Body of pancreas (tissue), 4 donors: ENCODE measurements around the gene SLC10A7. TPM values are rescaled to one million over a fixed set of nuclear protein-coding genes. Genes with fewer than 3 reads are reported as not detected.

Experiments
- ATAC-seq: fragments of 150-250 bp; one replicate; pipeline ENCODE4 v1.9.1; 2016
- DNase-seq, 4 donors: peaks; one replicate each; pipeline ENCODE4 v3.0.0-alpha.2; 2019
- H3K27ac ChIP-seq, 4 donors: fragments of 200-600 bp; sonication (generic); 1 replicate in 3 of 4; 2 replicates in 1 of 4; pipeline versions ENCODE4 v1.5.1 to v1.6.1; 2016 to 2019; ENCODE audit warnings: mild to moderate bottlenecking in 1 of 4, mixed read lengths in 1 of 4, moderate library complexity in 1 of 4
- H3K27me3 ChIP-seq, 2 donors: fragments of 200-600 bp; sonication (generic); one replicate each; pipeline ENCODE4 v1.6.0; 2016; ENCODE audit warnings: mild to moderate bottlenecking in 1 of 2
- H3K36me3 ChIP-seq, 2 donors: fragments of 200-600 bp; sonication (generic); replicated peaks in 1 of 2; 2 replicates each; pipeline ENCODE4 v1.5.1; 2016; ENCODE audit warnings: low read depth in 2 of 2; ENCODE audit not compliant: insufficient read depth in 1 of 2
- H3K4me1 ChIP-seq: fragments of 200-600 bp; sonication (generic); one replicate; pipeline ENCODE4 v1.6.0; 2016
- H3K4me3 ChIP-seq, 2 donors: fragments of 200-600 bp; sonication (generic); 1 replicate in 1 of 2; 2 replicates in 1 of 2; pipeline ENCODE4 v1.5.1; 2016 to 2019
- H3K9me3 ChIP-seq, 3 donors: fragments of 200-600 bp; sonication (generic); 1 replicate in 2 of 3; 2 replicates in 1 of 3; pipeline ENCODE4 v1.5.1; 2016
- POLR2A ChIP-seq, 3 donors: fragments of 450-650 bp; IDR thresholded peaks; one replicate each; pipeline ENCODE4 v1.6.1; 2016; ENCODE audit warnings: antibody characterized with exemption in 3 of 3, mild to moderate bottlenecking in 2 of 3
- WGBS, 2 donors: methylation state at CpG; one replicate each; pipeline ENCODE4 v1.1.5; 2017; 5-methylcytosine and 5-hydroxymethylcytosine counted together
- intact Hi-C: fragments of 100-400 bp; cut with DNase I; formaldehyde crosslinking; loops from one replicate; pipeline ENCODE4 v1.15.1; 2023
- total RNA-seq, 2 donors: library from RNA; depleted of rRNA; stranded (reverse); fragments of >200 nt; gene quantifications; one replicate each; pipeline ENCODE4 v1.1.0, GENCODE V29; 2016
- TF ChIP-seq, protein P1 (sequence below), 7 experiments: fragments of 450-650 bp in 4 of 7; fragments of 200-600 bp in 3 of 7; sonication (generic) in 3 of 7; IDR thresholded peaks; one replicate each; pipeline ENCODE4 v1.5.1; 2016 to 2019; ENCODE audit warnings: antibody characterized with exemption in 7 of 7

Gene SLC10A7
- total RNA-seq, 2 donors from 2014 or later: 10.4 to 13.5 TPM

- peaks cover 4% of the 10 kb centered on the region for H3K4me1 ChIP-seq
- ATAC-seq (no peak), DNase-seq (no peak)
- intact Hi-C loops: no loop called here
- no peaks in the 10 kb centered on the region for H3K27me3 ChIP-seq
- no peak for TF ChIP-seq POLR2A (IDR thresholded peaks at IDR 0.05)
- TF ChIP-seq, protein P1, sequence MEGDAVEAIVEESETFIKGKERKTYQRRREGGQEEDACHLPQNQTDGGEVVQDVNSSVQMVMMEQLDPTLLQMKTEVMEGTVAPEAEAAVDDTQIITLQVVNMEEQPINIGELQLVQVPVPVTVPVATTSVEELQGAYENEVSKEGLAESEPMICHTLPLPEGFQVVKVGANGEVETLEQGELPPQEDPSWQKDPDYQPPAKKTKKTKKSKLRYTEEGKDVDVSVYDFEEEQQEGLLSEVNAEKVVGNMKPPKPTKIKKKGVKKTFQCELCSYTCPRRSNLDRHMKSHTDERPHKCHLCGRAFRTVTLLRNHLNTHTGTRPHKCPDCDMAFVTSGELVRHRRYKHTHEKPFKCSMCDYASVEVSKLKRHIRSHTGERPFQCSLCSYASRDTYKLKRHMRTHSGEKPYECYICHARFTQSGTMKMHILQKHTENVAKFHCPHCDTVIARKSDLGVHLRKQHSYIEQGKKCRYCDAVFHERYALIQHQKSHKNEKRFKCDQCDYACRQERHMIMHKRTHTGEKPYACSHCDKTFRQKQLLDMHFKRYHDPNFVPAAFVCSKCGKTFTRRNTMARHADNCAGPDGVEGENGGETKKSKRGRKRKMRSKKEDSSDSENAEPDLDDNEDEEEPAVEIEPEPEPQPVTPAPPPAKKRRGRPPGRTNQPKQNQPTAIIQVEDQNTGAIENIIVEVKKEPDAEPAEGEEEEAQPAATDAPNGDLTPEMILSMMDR (IDR thresholded peaks at IDR 0.05): no peak
- H3K36me3 ChIP-seq: no peaks in the 10 kb centered on the region
- WGBS, 2 donors: 89 to 96% methylated on average over 3 of the region's 3 CpGs
- H3K9me3 ChIP-seq: no peaks in the 10 kb centered on the region
- no peak overlapping the region for H3K4me3 ChIP-seq
- H3K27ac ChIP-seq: no peak overlapping the region
These were observed 250.3 kb downstream of the SLC10A7 start for GRCh38 chr4:146271466-146271865.

DNA sequence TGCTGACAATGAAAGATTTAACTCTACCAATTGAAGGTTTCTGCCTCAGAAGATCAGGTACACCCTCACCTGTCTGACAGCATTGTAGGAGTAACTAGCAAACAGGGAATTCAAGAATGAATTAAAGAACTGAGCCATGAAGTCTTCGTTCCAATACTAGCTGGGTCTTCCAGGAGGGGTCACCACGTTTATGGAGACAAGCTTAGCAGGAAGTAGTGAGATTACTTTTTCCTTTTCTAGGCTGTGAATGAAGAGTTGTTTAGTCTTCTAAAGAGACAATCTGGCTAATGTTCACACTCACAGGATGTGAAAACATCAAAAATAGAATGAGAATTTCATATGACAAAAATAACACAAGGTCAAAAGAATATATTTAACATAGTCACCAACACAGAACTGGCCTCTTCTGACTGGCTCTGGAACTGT lies 252.5 kb downstream of the SLC10A7 start:
- H3K4me1 ChIP-seq: no peaks in the 10 kb centered on the region
- TF ChIP-seq, protein P1 (IDR thresholded peaks at IDR 0.05): no peak
- no peak for TF ChIP-seq POLR2A (IDR thresholded peaks at IDR 0.05)
- ATAC-seq (no peak), DNase-seq (no peak)
- intact Hi-C loops: no loop called here
- no peaks in the 10 kb centered on the region for H3K36me3 ChIP-seq
- no peaks in the 10 kb centered on the region for H3K27me3 ChIP-seq
- 71 to 78% methylated on average over 2 of the region's 2 CpGs for WGBS, 2 donors
- no peak overlapping the region for H3K27ac ChIP-seq
- H3K9me3 ChIP-seq: no peaks in the 10 kb centered on the region
- H3K4me3 ChIP-seq: no peak overlapping the region

DNA sequence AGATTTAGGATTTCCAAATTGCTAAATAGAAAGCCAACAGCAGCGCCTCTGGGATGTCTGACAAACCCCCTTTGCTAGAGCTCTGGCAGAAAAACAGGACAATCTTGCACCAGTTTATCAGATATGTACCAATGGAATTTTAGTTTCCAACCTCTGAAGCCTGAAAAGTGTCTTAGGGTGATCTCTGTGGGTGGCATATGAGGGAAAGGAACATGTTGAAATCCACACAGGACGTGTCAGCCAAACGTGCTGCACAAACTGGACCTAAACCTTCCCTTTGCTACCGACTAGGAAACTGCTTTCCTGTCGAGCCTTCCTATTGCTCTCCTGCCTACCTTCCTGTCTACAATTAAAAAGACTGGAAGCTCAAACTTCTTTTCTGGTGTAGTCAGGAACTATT lies 253.9 kb downstream of the SLC10A7 start:
- no peak overlapping the region for H3K4me3 ChIP-seq
- peak; percentile 15 for ATAC-seq
- no peak for TF ChIP-seq POLR2A (IDR thresholded peaks at IDR 0.05)
- TF ChIP-seq, protein P1 (IDR thresholded peaks at IDR 0.05): no peak
- DNase-seq: no peak
- no peaks in the 10 kb centered on the region for H3K9me3 ChIP-seq
- intact Hi-C loops: no loop called here
- H3K27me3 ChIP-seq: no peaks in the 10 kb centered on the region
- 82 to 85% methylated on average over 5 of the region's 5 CpGs for WGBS, 2 donors
- H3K27ac ChIP-seq: no peak overlapping the region
- H3K36me3 ChIP-seq: no peaks in the 10 kb centered on the region
- H3K4me1 ChIP-seq: no peaks in the 10 kb centered on the region

DNA sequence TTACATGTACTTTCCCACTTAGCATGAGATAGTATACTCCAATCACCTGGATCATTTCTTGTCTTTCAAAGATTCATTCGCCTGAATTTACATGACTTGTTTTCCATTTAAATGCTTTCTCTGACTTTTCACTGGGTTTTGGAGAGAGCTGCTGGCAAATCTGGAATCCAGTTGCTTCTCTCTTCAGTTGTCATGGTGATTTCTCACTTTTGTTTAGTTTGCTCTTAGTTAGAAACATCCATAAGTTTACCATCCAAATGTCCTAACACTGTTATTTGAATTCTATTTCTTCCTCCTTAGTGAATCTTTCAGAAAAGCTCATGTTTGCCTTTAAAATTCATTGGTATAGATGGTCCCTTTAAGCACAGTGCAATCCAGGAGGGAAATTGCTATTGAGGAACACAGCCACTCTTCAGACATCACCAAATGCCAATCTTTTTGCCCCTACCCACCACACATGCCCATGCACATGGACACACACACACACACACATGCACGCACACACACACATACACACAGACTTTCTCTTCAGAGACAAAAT lies 255.7 kb downstream of the SLC10A7 start:
- intact Hi-C loops: no loop called here
- no peaks in the 10 kb centered on the region for H3K9me3 ChIP-seq
- H3K27ac ChIP-seq: no peak overlapping the region
- TF ChIP-seq POLR2A (IDR thresholded peaks at IDR 0.05): no peak
- TF ChIP-seq, protein P1 (IDR thresholded peaks at IDR 0.05): no peak
- DNase-seq (no peak), ATAC-seq (no peak)
- H3K27me3 ChIP-seq: no peaks in the 10 kb centered on the region
- no peaks in the 10 kb centered on the region for H3K4me1 ChIP-seq
- 95 to 97% methylated on average over 2 of the region's 2 CpGs for WGBS, 2 donors
- no peak overlapping the region for H3K4me3 ChIP-seq
- no peaks in the 10 kb centered on the region for H3K36me3 ChIP-seq

DNA sequence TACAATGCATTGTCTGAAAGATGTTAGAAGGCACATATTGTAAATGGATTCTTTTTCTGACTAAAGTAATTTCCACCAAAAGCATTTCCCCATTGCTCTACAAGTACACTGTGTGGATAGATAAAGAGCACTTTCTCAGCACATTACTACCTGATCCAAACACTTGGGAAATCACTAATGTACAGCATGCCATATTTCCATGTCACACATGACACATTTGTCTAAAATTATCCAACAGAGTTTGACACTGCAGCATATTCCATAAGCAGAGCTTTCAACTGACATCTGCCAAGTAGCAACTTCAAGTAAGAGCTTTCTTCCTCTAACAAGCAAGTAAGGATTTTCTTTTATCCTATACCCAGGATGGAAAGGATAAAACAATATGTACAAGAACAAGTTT lies 257.9 kb downstream of the SLC10A7 start:
- ATAC-seq: no peak
- DNase-seq: no peak
- TF ChIP-seq, protein P1 (IDR thresholded peaks at IDR 0.05): no peak
- TF ChIP-seq POLR2A (IDR thresholded peaks at IDR 0.05): no peak
- Histone ChIP-seq H3K27me3 (no peaks in the 10 kb centered on the region), H3K36me3 (no peaks in the 10 kb centered on the region), H3K4me3 (no peak overlapping the region), H3K4me1 (no peaks in the 10 kb centered on the region), H3K9me3 (no peaks in the 10 kb centered on the region), H3K27ac (no peak overlapping the region)
- intact Hi-C loops: no loop called here
